HS-5 (cell line): ENCODE results near the gene ZNF718.
"Not testable (repeated sequence)": the region's sequence is repeated elsewhere in the genome, so short reads cannot be mapped to it uniquely, and the experiment has no call there.

Source experiments
- DNase-seq: peaks from one replicate; pipeline ENCODE4 v3.0.0-alpha.2; 2012; ENCODE audit warnings: low read depth

ZNF718 gene

DNA sequence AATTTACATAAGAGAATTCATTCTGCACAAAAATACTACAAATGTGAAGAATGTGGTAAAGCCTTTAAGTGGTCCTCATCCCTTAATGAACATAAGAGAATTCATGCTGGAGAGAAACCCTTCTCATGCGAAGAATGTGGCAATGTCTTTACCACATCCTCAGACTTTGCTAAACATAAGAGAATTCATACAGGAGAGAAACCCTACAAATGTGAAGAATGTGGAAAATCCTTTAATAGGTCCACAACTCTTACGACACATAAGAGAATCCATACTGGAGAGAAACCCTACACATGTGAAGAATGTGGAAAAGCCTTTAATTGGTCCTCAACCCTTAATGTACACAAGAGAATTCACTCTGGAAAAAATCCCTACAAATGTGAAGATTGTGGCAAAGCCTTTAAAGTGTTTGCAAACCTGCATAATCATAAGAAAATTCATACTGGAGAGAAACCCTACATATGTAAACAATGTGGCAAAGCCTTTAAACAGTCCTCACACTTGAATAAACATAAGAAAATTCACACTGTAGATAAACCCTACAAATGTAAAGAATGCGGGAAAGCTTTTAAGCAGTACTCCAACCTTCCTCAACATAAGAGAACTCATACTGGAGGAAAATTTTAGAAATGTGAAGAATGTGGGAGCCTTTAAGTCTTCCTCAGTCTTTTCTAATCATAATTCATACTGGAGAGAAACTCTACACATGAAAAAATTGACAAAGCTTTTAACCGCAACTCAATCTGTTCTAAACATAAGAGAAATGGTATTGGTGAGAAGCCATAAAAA is 37.4 kb downstream of the ZNF718 start:
- DNase-seq, result no peak

- not testable (repeated sequence) for DNase-seq
Measured at GRCh38 chr4:169640-170039, 45.3 kb downstream of the ZNF718 start.

GRCh38 chr4:171318-171717 is 47.0 kb downstream of the ZNF718 start:
- DNase-seq, result not testable (repeated sequence)

DNA sequence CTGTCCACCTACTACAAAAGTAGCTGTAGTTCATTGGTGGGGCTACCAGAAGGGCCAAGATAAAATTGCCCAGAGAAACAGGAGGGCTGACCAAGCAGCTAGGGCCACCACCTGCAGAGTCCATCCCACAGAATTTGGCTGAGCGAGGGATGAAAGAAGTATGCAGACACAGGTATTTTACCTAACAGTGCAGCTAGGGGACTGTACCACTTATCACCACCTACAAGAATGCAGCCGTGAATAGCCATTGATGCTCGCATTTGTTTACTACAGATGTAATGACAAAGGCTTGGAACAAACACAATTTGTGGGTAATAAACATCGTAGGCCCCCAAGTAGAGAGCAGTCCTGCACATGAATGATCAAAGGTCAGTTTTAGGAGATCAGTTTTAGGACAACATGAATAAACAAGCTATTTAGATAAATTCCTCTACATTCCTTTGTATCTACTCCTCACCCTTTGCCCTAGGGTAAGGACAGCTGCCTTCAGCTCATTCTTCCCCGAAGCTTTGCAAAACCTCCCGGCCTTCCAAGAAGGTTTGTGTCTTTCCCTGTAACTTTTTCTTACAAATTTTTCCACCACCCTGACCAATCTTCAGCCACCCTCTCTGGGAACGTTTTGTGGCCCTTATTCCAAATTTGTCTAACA is 49.5 kb downstream of the ZNF718 start:
- DNase-seq, result no peak

- DNase-seq, result no peak
Measured at GRCh38 chr4:175986-176385, 51.7 kb downstream of the ZNF718 start.

DNA sequence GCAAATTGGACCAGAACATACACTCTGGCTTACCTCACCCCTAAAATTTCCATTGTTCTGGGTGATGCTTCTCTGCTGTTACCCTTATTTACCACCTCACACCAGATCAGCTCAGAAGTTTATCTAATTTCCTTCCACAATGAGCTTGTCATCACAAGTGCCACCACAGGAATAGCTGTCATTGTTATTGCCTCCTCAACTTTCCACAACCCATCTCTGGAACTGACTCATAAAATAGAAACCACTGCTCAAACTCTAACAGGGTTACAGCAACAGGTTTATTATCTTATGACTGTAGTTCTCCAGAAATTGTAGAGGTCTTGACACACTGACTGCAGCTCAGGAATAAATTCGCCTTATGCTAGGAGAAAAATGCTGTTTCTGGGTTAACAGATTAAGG is 52.7 kb downstream of the ZNF718 start:
- no peak for DNase-seq

- DNase-seq, result not testable (repeated sequence)
Measured at GRCh38 chr4:182225-182624, 57.9 kb downstream of the ZNF718 start.

DNA sequence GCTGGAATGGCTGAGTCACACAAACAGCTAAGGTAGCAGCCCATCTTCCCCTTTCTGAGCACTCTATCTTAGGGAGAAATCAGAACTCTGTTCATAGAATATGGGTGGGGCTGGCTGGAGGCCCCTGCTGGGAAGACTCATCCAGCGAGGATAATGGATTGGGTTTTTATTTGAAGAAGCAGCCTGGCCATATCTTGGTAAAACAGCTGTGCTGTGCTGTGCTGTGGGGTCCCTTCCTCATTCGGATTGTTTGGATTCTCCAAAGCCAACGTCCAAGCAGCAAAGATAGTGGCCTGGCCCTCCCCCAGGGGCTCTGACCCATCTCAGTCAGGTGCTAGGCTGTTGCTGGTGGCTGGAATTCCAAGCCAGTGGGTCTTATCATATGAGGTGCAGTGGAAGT is 63.8 kb downstream of the ZNF718 start:
- DNase-seq, result no peak

- not testable (repeated sequence) for DNase-seq
Measured at GRCh38 chr4:195159-195558, 70.9 kb downstream of the ZNF718 start.

- no peak for DNase-seq
Measured at GRCh38 chr4:200936-201335, 76.6 kb downstream of the ZNF718 start.

GRCh38 chr4:202822-203221 is 78.5 kb downstream of the ZNF718 start:
- DNase-seq, result not testable (repeated sequence)

DNA sequence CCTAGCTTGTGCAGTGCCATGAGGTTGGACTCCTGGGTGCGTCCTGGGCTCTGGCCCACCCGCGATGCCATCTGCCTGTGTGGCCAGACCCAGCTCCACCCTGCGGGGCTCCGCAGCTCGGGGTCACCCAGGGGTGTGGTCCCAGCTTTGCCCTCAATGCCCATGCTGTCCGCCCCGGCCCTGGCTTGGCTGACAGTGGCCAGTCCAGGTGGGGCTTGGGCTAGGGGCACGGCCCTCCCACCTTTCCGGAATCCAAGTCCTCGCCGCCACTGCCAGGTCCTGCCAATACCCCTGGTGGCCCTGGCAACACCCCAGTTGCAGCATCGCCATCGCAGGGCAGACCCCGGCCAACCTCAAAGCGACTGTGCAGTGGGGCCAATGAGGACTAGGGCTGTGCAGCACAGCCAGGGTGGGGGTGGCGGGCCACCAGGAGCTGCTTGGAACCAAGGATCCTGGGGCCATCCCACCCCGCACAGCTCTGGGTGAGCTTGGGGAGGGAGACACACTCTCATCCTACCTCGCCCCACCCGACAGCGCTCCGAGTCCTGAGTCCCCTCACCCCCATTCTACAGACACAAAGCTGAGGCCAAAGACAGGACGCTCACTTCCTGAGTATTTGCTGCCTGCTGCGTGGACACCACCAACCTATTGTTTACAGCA is 80.9 kb downstream of the ZNF718 start:
- no peak for DNase-seq

DNA sequence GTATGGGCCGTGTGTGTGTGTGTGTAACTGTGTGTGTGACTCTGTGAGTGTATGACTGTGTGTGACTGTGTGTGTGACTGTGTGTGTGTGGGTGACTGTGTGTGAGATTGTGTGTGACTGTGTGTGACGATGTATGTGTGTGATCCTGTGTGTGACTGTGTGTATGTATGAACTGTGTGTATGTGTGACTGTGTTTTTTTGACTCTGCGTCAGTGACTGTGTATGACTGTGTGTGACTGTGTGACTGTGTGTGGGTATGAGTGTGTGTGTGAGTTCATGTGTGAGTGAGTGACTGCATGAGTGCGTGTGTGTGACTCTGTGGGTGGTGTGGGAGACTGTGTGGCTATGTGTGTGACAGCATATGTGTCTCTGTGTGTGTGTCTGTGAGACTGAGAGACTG is 81.8 kb downstream of the ZNF718 start:
- no peak for DNase-seq

DNA sequence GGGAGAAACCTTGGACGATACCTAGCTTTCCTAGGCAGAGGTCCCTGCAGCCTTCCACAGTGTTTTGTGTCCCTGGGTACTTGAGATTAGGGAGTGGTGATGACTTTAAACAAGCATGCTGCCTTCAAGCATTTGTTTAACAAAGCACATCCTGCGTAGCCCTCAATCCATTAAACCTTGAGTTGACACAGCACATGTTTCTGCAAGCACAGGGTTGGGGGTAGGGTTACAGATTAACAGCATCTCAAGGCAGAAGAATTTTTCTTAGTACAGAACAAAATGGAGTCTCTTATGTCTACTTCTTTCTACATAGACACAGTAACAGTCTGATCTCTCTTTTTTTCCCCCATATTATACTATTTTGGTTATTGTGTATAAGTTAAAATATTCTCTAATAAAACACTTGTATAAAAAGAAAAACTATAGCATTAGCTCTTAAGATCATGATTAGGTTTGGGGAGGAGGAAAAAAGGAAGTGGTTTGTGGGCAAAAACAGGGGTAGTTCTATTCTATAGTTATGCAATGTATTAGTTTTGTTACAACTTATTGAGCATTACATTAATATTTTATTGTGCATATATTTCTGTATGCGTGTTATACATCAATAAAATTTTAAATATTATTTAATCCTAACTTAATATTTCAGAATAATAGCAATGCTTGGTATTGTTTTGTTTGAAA is 84.3 kb downstream of the ZNF718 start:
- DNase-seq, result not testable (repeated sequence)

- no peak for DNase-seq
Measured at GRCh38 chr4:211033-211511, 86.8 kb downstream of the ZNF718 start.

GRCh38 chr4:212438-213188 is 88.3 kb downstream of the ZNF718 start:
- DNase-seq, result no peak

DNA sequence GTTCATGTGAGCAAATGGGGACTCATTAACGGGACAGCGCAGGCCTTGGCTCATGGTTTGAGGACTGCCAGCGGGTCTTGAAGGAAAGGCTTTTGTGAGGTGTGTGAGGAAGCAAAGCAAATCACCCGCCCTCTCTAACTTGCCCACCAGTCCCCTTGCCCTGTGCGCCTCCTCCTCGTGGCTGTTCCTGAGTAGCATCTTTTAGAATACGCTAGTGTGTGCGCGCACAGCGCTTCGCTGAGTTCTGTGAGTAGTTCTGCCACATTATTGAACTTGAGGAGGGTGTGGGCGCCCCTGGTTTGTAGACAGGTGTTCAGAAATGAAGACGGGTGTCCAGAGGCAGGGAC is 88.9 kb downstream of the ZNF718 start:
- not testable (repeated sequence) for DNase-seq
